Frontal cortex (tissue), 4 donors: ENCODE results near the gene GALNT5. TPM values are rescaled to one million over a fixed set of nuclear protein-coding genes. Genes with fewer than 3 reads are reported as not detected.

ENCODE experiments used
- DNase-seq, 2 donors: peaks; one replicate each; pipeline ENCODE4 v3.0.0; 2012; ENCODE audit warnings: low spot score in 2 of 2
- FAIRE-seq: peaks from 2 replicates; lab custom pipeline; 2012; peaks lifted over from hg19 to GRCh38; lab: Jason Lieb, UNC
- total RNA-seq: library from RNA; depleted of rRNA; stranded (reverse); fragments of >200 nt; gene quantifications from one replicate; pipeline ENCODE4 v1.2.3, GENCODE V29; 2014
- donor health status: control.
- donor health status: control.
- donor health status: control.

GALNT5 gene
- total RNA-seq, 1 donor from 2014 or later: under 0.01 TPM

DNA sequence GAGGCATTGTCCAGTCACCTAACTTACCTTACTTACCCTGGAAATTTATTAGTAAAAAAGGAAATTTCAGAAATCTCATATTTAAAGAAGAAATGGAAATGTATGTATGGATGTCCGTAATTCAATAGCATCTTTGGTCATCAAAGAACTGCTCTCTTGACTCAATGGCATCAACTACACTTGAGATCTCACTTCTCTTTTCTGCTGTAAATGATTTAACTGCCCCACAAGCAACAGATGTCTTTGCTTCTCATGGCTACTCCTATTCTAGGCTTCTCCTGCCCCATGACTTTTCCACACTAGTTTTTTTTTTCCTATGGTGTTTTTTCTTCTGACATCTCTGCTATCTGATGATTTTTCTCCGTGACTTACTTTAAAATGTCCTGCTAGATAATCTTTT lies 102.1 kb downstream of the GALNT5 start:
- DNase-seq (no peak), FAIRE-seq (no peak)

DNA sequence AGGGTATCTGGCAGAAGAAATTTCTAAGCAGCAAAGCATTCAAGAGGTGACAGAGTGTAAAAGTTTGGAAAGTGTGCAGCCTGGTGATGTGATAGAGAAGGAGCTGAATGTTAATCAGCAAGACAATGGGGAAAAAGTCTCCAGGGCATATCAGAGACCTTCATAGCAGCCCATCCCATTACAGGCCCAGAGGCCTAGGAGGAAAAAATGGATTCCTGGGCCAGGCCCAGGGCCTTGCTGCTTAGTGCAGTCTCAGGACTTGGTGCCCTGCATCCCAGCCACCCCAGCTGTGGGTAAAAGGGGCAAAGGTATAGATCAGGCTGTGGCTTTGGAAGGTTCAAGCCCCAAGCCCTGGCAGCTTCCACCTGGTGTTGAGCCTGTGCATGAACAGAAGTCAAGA lies 104.0 kb downstream of the GALNT5 start:
- FAIRE-seq: no peak
- DNase-seq: no peak

DNA sequence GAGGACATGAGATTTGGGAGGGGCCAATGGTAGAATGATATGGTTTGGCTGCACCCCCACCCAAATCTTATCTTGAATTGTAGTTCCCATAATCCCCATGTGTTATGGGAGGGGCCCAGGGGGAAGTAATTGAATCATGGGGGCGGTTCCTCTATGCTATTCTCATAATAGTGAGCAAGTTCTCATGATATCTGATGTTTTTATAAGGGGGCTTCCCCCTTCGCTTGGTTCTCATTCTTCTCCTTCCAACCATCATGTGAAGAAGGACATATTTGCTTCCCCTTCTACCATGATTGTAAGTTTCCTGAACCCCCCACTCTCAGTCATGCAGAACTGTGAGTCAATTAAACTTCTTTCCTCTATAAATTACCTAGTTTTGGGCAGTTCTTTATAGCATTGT lies 105.1 kb downstream of the GALNT5 start:
- FAIRE-seq (no peak), DNase-seq (no peak)

DNA sequence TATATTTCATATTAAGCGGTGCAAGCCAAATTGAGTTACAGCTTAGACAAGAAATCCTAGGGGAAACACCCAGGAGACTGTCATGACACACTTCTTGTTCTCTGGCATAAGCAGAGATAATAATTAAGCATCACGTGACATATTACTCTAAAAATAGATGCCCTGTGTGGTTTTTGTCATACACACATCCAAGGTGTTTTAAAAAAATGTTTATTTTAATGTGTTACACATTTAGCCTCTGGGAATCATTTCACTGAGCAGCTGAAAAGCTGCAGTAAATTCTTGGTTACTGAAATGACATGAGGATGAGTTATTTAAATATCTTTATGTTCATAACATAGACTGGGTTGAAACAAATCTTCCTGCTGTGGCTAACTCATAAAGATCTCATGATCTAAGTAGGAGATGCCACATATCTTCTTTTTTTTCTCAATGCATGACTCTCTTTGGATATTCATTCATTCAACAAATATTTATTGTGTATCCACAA lies 106.2 kb downstream of the GALNT5 start:
- FAIRE-seq: no peak

More for the DNA sequence above, 106.2 kb downstream of the GALNT5 start:
- no peak for DNase-seq

Other genes with a start within 250 kb of the GALNT5 start
- under 0.01 TPM for gene ERMN, start 68.1 kb downstream of the GALNT5 start, total RNA-seq
- gene CYTIP, start 186.4 kb downstream of the GALNT5 start, total RNA-seq: 2.9 TPM